WI38 (cell line): ENCODE measurements around the gene CBY1.
"Not testable (repeated sequence)": the region's sequence is repeated elsewhere in the genome, so short reads cannot be mapped to it uniquely, and the experiment has no call there.

Experiments used
- H3K4me3 ChIP-seq: 2 replicates; pipeline ENCODE4 v1.5.1; 2011; ENCODE audit warnings: low read depth, mild to moderate bottlenecking, control low read depth, low read length
- TF ChIP-seq, protein P1 (sequence below): IDR thresholded peaks from 2 replicates; pipeline ENCODE4 v1.5.1; 2012; ENCODE audit warnings: low read depth, mild to moderate bottlenecking, control low read depth, low read length

CBY1 gene

DNA sequence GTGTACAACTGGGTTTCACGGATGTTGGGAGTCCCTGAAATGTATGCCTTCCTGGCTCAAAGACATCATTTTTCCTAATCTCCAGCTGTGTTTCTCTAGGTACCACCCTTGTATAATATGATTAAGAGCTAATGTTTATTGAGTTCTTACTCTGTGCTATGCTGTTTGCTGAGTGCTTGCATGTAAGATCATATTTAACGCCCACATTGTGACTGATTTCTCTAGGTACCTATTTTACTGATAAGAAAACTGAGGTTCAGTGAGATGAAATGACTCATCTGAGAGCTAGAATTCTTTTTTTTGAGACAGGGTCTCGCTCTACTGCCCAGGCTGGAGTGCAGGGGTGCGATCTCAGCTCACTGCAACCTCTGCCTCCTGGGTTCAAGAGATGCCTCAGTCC lies 42.9 kb upstream of the CBY1 start:
- TF ChIP-seq, protein P1, sequence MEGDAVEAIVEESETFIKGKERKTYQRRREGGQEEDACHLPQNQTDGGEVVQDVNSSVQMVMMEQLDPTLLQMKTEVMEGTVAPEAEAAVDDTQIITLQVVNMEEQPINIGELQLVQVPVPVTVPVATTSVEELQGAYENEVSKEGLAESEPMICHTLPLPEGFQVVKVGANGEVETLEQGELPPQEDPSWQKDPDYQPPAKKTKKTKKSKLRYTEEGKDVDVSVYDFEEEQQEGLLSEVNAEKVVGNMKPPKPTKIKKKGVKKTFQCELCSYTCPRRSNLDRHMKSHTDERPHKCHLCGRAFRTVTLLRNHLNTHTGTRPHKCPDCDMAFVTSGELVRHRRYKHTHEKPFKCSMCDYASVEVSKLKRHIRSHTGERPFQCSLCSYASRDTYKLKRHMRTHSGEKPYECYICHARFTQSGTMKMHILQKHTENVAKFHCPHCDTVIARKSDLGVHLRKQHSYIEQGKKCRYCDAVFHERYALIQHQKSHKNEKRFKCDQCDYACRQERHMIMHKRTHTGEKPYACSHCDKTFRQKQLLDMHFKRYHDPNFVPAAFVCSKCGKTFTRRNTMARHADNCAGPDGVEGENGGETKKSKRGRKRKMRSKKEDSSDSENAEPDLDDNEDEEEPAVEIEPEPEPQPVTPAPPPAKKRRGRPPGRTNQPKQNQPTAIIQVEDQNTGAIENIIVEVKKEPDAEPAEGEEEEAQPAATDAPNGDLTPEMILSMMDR = no peak
- H3K4me3 ChIP-seq = no peak overlapping the region

GRCh38 chr22:38614332-38615063 lies 41.9 kb upstream of the CBY1 start:
- TF ChIP-seq, protein P1 = no peak
- H3K4me3 ChIP-seq = no peak overlapping the region

DNA sequence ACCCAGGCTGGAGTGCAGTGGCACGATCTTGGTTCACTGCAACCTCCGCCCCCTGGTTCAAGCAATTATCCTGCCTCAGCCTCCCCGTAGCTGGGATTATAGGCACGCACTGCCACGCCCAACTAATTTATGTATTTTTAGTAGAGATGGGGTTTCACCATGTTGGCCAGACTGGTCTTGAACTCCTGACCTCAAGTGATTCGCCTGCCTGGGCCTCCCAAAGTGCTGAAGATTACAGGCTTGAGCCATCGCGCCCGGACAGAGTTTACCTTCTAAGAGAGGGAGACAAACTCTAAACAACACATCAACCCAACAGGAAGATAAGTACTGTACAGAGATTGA lies 41.4 kb upstream of the CBY1 start:
- H3K4me3 ChIP-seq = not testable (repeated sequence)

GRCh38 chr22:38618258-38618657 lies 38.2 kb upstream of the CBY1 start:
- H3K4me3 ChIP-seq = no peak overlapping the region
- TF ChIP-seq, protein P1 = no peak

- H3K4me3 ChIP-seq = no peak overlapping the region
- TF ChIP-seq, protein P1 = no peak
Measured at GRCh38 chr22:38618682-38619081, 37.8 kb upstream of the CBY1 start.

DNA sequence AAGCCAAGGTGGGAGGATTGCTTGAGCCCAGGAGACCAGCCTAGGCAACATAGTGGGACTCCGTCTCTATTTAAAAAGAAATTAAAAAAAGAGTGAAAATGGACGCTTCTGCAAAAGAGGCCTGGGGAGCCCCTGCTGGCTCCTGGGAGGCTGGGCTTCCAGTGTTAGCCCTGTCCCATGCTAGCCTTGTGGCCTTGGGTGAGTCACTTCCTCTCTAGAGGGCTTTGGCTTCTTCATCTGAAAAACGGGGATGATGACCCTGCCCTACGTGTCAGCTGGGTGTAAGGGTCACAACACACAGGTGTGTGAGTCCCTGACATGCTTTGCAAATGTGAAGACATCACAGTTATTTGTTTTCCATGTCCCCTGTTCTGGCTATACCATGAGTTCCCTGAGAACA lies 33.1 kb upstream of the CBY1 start:
- H3K4me3 ChIP-seq = no peak overlapping the region
- TF ChIP-seq, protein P1 = no peak

DNA sequence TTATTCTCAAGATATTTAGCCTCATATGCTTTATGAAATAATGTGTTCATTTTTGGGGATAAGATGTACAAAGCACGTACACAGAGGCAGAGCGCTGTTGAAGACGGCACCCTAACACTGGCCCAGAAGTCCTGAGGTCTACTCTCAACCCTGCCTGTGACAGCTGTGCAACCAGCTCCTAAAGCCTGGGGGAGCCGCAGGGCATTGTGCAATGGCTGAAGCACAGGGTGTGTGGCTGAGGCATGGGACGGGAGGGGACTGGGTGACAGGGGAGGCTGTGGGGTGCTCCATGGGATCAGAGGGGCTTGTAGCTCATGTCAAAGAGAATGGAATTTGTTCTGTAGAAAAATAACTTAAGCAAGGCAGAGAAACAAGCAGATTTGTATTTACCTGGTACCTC lies 28.0 kb upstream of the CBY1 start:
- TF ChIP-seq, protein P1 = no peak
- H3K4me3 ChIP-seq = no peak overlapping the region

GRCh38 chr22:38629108-38629507 lies 27.3 kb upstream of the CBY1 start:
- no peak overlapping the region for H3K4me3 ChIP-seq
- TF ChIP-seq, protein P1 = no peak
